Choroid plexus epithelial cell (primary cell): Measurements from ENCODE around the gene RNPC3.
A peak's percentile ranks its signal among the peaks of the same experiment; 100 is the strongest.

Source experiments
- DNase-seq: peaks from one replicate; pipeline ENCODE4 v3.0.0-alpha.2; 2010; ENCODE audit warnings: low read depth
- H3K4me3 ChIP-seq: 2 replicates; pipeline ENCODE4 v1.5.1; 2011; ENCODE audit warnings: low read depth, mild to moderate bottlenecking, control low read depth, low read length, moderate library complexity
- CTCF ChIP-seq: conservative IDR thresholded peaks from 2 replicates; pipeline ENCODE4 v1.5.1; 2011; ENCODE audit warnings: low read depth, mild to moderate bottlenecking, control low read depth, inconsistent platforms, low read length, moderate library complexity

The RNPC3 gene

GRCh38 chr1:103525607-103526507 lies at the start of gene RNPC3:
RNPC3 (plus strand) TSS chr1:103525699; CDS start chr1:103526071, 372 bp downstream.
- peak within 1 kb of the TSS; percentile 83 for H3K4me3 ChIP-seq
- TF ChIP-seq CTCF, result peak; percentile 17
- DNase-seq, result peak; percentile 93

- DNase-seq, result no peak
- H3K4me3 ChIP-seq, result no peak overlapping the region
- TF ChIP-seq CTCF, result no peak
Measured at GRCh38 chr1:103477101-103477500, 48.4 kb upstream of the RNPC3 start.

GRCh38 chr1:103489935-103490334 lies 35.6 kb upstream of the RNPC3 start:
- no peak for TF ChIP-seq CTCF
- peak; percentile 70 for DNase-seq
- no peak overlapping the region for H3K4me3 ChIP-seq

GRCh38 chr1:103492003-103492625 lies 33.4 kb upstream of the RNPC3 start:
- DNase-seq, result peak; percentile 88
- H3K4me3 ChIP-seq, result no peak overlapping the region
- TF ChIP-seq CTCF, result no peak

- DNase-seq, result peak; percentile 78
- H3K4me3 ChIP-seq, result no peak overlapping the region
- no peak for TF ChIP-seq CTCF
Measured at GRCh38 chr1:103496014-103496635, 29.4 kb upstream of the RNPC3 start.

- H3K4me3 ChIP-seq, result no peak overlapping the region
- no peak for TF ChIP-seq CTCF
- no peak for DNase-seq
Measured at GRCh38 chr1:103497404-103497803, 28.1 kb upstream of the RNPC3 start.
